ENCODE measurements around the gene RTN4R.

RTN4R gene

DNA sequence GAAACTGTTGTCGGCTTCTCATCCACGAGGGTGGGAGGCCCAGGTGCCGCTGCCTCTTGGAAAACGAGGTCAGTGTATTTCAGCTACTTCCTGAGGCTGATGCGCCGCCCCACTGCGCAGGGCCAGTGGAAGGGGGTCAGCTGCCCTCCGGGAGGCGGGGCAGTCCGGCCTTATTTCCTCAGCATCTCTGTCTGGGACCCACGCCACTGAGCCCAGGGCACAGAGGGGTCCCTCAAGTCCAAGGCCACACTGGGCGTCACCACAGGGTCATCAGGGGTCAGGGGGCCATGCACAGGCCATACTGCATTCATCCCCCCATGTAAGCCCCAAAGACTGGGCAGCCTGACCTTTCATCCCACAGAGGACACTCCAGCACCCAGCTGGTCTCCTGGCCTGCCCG lies 12.1 kb downstream of the RTN4R start:
- no peak for FAIRE-seq

- FAIRE-seq: no peak
Observed at GRCh38 chr22:20254975-20255946, 12.9 kb downstream of the RTN4R start.

DNA sequence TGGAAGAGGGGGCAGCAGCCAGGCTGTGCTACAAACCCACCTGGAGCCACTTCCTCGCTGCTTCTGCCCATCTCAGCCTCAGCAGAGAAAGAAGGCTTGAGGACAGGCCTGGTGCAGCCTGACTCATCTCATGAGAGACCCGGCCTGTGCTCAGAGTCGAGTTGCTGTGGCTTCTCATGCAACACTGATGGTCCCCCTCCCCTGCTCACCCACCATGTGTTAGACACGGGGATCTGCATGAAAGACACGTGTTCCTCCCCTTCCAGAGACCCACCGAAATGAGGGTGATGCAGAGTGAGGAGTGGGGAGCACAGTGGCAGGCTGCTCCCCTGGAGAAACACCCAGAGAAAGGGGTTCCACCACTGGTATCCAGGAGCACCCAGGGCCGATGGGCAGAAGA lies 15.0 kb downstream of the RTN4R start:
- no peak for FAIRE-seq

DNA sequence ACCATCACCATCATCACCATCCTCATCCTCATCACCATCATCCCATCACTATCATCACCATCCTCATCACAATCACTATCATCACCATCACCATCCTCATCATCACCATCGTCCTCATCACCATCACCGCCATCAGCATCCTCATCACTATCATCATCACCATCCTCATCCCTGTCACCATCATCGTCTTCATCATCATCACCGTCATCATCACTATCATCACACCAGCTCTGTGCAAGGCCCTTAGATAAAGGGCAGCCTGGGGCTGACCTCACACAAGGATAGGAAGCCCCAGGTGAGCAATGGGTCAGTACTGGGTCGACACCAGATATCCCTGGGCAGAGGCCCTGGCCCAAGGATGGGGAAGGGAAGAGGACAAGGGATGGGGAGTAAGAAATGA lies 16.1 kb downstream of the RTN4R start:
- FAIRE-seq: no peak

GRCh38 chr22:20251491-20251890 lies 16.6 kb downstream of the RTN4R start:
- FAIRE-seq: no peak

- no peak for FAIRE-seq
Observed at GRCh38 chr22:20249797-20250354, 18.2 kb downstream of the RTN4R start.

- FAIRE-seq: no peak
Observed at GRCh38 chr22:20248461-20248978, 19.6 kb downstream of the RTN4R start.

GRCh38 chr22:20247608-20248171 lies 20.4 kb downstream of the RTN4R start:
- no peak for FAIRE-seq

DNA sequence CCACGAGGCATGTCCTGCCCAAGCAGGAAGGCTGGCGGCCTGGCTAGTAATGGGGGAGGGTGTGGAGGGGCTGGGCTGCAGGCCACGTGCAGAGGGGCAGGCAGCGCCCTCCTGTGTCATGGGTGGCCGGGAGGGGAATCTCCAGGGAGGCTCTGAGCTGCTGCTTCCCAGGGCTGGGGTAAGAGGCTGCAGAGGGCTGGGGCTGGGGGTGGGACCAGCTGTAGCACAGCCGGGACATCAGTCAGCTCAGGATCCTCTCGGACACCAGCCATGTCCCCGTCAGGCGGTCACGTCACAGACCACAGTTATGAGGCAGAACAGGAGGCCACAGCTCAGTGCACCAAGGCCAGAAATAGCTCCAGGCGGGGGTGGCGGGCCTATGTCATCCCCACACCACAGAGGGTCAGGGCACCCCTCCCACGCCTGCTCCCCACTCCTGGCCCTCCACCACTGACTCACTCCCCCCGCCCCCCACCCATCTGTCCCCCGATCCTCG lies 21.1 kb downstream of the RTN4R start:
- FAIRE-seq: no peak

GRCh38 chr22:20246368-20247009 lies 21.6 kb downstream of the RTN4R start:
- FAIRE-seq: no peak

GRCh38 chr22:20245577-20246367 lies 22.3 kb downstream of the RTN4R start:
- FAIRE-seq: no peak

- no peak for FAIRE-seq
Observed at GRCh38 chr22:20244691-20245576, 23.2 kb downstream of the RTN4R start.

DNA sequence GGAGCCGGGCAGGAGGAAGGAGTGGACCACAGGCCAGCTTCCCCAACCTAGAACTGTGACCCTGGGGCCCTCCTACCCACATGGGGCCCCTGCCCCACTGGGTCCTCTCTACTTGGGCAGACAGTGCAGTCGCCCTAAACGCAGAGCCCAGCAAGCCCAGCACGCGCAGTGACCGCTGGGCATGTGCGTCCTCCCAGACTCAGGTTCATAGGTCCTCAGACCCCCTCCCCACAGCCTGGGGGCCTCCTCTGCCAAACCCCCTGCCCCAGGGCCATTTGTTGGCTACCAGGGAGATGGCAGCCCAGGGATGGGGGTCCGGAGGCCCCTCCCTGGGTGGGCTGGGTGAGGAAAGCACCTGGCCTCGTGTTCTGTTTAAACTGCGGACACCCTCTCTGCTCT lies 23.9 kb downstream of the RTN4R start:
- no peak for FAIRE-seq

GRCh38 chr22:20243537-20244249 lies 24.4 kb downstream of the RTN4R start:
- peak; percentile 51 for FAIRE-seq

DNA sequence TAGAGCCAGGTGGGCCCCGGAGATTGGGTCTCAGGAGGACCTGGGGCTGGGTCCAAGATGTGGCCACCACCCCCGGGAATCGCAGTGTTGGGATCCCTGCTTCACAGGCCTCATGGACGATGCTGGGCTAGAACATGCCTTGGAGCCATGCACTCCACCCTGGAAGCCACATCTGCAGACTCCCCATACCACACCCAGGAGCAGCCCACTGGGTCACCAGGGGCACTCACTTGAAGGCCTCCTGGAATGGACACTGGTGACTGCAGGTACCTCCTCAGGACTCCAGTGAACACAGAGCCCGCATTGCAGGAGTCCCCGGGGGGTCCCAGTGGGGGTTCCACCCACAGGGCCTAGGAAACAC lies 25.0 kb downstream of the RTN4R start:
- no peak for FAIRE-seq

DNA sequence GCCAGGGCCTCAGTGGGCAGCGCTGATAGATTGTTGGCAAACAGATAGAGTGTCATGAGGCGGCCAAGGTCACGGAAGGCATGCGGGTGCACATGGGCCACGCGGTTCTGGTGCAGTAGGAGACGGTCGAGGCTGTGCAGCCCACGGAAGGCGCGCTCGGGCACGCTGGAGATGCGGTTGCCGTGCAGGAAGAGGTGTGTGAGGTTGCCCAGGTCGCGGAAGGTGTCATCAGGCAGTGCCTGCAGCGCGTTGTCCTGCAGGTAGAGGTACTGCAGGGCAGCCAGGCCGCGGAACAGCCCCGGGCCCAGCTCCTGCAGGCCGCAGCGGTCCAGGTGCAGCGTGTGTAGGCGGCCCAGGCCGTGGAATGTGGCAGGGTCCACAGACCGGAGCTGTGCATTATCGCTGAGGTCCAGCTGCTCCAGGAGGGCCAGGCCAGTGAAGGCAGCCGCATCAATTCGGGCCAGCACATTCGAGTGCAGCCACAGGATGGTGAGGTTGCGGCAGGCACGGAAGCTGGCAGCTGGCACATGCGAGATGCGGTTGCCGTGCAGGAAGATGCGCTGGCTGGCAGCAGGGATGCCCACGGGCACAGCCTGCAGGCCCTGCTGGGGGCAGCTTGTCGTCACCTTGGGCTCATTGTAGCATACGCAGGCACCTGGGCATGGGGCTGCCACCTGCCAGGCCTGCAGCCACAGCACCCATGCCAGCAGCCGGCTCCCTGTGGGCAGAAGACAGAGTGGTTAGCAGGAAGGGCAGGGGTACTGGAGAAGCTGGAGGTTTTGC lies 25.5 kb downstream of the RTN4R start:
- no peak for FAIRE-seq

- FAIRE-seq: no peak
Observed at GRCh38 chr22:20241579-20242392, 26.3 kb downstream of the RTN4R start.

- no peak for FAIRE-seq
Observed at GRCh38 chr22:20240900-20241299, 27.2 kb downstream of the RTN4R start.

GRCh38 chr22:20240447-20240764 lies 27.7 kb downstream of the RTN4R start:
- no peak for FAIRE-seq
